HG03521 (cell line): ENCODE measurements around the gene TMPRSS3.

Experiments
- ATAC-seq: cut with Tn5 transposase; IDR thresholded peaks from one replicate; pipeline ENCODE4 v1.9.1; 2021; ENCODE audit warnings: mild to moderate bottlenecking, moderate library complexity; ENCODE audit not compliant: unreplicated experiment

Gene TMPRSS3

DNA sequence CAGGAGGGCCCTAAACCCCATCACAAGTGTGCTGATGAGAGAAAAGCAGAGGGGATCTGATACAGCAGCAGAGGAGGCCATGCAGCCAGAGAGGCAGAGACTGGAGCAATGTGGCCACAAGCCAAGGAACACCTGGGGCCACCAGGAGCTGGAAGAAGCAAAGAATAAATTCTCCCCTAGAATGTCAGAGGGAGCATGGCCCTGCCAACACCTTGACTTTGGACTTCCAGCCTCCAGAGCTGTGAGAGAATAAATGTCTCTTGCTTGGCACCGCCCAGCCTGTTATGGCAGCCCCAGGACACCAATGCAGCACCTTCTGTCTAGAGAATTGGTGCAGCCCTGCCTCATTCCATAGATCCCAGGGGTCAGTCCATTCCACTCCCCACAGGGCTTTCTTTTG lies 33.2 kb upstream of the TMPRSS3 start:
- no peak for ATAC-seq

DNA sequence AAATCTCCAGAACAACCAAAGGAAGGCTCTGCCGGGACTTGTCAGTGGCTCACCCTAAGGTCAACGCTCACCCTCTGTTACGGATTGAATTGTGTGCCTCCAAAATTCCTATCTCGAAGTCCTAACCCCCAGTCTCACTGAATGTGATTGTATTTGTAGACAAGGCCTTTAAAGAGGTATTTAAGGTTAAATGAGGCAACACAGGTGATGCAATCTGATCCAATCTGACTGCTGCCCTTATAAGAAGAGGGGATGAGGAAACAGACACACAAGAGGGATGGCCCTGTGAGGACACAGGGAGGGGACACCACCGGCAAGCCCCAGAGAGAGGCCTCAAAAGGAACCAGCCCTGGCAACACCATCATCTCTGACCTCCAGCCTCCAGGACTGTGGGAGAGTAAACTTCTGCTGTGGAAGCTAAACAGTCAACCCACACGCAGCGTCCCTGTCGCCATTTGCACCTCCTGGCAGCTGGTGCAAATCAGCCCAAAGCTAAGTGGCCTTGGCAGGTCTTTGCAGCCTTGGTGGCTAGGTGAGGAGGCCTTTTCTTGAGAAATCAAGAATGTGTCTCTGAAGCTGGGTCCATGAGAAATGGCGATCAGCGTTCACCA lies 32.1 kb upstream of the TMPRSS3 start:
- ATAC-seq = no peak

DNA sequence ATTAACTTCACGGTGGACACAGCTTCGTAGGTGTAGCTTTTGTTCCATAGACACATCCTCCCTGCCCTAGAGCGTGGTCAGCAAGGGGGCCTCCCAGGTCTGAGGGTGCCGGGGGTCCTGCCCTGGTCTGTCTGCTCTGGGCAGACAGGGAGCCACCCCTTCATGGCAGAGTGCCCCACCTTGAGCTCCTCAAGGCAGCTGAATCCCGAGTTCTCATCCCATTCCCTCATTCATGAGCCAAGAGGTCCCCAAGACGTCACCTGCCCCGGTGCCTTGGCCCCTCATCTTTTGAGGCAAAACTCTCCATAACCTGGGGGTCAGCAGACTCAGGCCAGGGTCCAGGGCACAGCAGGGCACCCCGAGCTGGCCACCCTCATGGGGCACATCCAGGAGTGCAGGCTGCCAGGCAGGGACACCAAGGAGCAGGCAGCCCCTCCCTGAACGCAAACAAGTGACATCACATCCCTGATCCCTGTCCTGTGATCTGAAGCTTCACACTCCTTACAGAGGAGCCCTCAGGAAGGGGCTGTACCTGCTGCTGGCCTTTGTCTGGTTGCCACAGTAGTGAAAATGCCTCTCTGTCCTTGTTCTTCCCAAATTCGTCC lies 31.1 kb upstream of the TMPRSS3 start:
- no peak for ATAC-seq

DNA sequence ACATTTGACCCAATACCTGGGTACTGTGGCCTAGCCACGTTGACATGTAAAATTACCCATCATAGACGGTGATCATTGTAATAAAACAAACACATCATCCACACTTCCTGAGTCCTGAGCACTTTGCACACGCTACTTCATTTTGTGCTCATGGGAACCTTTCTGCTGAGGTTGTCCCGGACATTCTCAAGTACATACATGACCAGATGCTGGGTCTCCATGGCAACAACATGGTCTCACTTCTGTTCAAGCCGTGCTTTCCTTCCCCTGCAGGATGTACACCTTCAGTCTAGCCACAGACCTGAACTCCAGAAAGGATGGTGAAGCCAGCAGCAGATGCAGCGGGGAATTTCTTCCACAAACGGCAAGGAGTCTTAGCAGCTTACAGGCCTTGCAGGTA lies 30.6 kb upstream of the TMPRSS3 start:
- ATAC-seq = no peak

DNA sequence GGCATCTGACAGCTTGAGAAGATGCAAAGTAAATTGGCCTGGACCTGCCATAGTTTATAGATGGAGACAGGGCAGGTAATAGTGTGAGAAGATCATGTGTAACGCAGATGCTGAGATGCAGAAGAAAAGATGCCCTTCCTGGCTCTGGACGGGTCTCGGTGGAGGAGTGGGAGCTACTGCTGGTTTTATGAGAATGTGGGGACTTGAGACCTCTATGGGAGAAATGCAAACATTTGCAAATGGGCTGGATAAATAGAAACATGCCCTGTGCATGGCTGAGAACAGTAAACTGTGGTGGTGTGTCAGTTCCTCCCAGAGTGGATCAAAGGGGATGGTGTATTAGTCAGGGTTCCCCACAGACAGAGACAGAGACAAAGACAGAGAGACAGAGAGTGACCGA lies 29.7 kb upstream of the TMPRSS3 start:
- no peak for ATAC-seq

DNA sequence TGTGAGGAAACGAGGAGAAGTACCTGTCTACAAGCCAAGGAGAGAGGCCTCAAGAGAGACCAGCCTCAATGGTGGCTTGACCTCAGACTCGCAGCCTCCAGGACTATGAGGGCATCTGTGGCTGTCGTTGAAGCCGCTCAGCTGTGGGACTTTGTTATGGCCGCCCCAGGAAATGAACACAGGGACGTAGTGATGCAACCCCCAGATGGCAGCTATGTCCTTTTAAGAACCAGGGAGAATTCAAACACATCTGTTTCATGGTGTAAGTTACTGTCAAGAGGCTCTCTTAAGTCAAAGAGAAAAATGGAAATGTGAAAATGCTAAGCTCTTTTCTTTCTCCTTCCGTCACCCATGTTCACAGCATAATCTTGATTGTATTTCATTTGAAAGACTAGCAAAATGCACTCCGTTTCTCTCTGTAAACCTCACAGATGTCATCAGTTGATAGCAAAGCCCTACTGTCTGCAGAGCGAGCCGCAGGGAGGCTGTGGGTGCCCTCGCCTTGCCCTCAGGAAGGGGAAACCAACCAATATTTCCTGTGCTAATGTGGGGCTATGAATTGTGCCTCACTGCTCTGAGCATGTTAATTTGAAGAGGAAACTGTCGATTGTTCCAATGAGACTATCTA lies 29.2 kb upstream of the TMPRSS3 start:
- no peak for ATAC-seq

DNA sequence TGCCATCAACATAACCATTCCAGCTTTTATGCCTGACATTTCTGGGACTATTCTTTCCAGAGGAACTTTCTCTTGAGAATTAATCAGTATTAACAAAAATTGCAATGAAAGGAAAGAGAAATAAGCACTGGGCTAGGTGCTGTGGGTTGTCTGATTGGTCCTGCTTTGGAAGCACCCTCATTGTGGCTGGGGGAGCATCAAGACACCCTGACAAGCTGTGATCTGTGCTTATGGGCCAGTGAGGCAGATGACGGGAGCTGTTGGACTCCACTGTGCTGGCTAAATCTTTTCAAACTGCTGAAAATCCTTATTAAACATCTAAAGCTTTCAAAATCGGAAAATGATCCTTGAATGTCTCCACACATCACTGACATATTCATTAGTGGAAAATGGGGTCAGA lies 27.8 kb upstream of the TMPRSS3 start:
- ATAC-seq = no peak

DNA sequence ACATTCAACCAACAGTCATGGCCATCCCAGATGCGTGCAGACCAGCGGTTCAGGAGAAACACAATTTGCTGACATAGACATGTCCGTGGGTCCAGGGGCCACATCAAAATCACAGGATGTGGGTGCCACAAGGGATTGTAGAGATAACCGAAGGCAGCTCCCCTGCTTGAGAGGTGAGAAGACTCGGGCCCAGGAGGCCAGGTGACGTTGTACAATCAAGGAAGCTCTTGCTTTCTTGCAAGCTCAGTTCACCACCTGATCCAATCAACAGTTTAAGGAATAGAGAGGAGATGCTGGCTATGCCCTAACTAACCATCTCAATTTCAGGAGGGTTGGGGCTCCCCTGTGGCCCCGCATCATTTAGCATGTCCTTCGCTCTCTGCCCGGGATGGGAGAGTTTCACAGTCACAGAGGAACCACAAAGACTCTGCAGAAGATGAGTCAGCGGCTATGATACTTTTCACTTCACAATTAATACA lies 27.4 kb upstream of the TMPRSS3 start:
- ATAC-seq = no peak

DNA sequence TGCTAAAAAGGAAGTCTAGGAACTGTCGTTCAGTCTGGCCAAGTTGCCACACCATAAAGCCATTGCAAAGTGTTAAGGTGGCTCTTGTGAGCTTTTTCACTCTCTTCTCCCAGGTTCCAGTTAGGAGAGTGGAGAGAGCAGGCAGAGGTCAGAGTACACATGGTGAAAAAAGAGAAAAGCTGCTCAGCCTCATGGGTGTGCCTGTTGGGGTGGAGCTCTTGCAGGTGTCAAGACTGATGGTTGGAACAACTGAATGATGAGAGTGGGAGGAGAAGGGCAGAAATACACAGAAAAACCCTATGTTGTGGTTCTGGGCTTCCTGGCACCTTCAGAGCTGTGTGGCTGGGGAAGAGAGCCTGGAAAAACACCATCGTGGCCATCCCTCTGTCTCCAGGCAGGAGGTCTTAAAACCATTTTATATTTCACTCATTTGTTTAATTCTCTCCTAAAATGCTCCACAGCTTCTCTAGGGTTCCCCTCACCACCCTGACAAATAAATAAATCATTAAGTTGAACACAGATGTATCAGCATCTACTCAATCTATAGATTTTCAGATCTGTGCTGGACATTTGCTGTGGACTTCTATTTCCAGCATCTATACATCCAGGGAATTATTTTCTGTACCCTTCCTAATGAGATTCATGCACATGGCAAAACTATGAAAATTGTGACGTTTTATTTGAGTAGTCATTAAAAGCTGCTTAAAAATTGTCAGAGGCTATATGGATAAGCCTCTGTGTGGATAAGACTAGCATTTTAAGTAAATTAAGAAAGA lies 25.4 kb upstream of the TMPRSS3 start:
- ATAC-seq = no peak

DNA sequence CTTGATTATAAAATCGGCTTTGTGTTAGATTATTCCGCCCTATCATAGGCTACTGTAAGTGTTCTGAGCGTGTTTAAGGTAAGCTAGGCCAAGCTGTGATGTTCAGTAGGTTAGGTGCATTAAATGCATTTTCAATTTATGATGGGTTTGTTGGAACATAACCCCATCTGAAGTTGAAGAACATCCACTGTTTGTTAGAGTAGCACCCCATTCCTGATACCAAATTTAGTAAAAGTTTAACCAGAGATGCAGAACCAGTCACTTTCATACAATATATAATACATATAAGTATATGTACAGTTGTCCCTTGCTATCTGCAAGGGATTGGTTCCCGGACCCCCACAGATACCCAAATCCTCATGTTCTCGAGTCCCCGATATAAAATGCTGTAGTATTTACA lies 24.0 kb upstream of the TMPRSS3 start:
- no peak for ATAC-seq

DNA sequence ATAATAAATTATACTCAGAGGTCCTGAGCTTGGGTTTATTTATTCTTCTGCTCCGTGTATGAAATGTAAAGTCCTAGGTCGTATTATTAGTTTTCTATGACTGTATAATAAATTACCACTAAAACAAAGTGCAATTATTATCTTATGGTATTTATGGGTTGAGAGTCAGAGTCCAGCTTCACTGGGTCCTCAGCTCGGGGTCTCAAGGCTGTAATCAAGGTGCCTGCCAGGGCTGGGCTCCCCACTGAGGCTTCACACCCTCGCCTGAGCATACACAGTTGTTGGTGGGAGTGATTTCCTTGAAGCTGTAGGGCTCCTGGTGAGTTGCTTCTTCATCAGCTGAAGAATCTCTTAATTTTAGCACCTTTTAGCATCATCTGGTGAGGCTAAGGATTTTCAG lies 23.0 kb upstream of the TMPRSS3 start:
- no peak for ATAC-seq

DNA sequence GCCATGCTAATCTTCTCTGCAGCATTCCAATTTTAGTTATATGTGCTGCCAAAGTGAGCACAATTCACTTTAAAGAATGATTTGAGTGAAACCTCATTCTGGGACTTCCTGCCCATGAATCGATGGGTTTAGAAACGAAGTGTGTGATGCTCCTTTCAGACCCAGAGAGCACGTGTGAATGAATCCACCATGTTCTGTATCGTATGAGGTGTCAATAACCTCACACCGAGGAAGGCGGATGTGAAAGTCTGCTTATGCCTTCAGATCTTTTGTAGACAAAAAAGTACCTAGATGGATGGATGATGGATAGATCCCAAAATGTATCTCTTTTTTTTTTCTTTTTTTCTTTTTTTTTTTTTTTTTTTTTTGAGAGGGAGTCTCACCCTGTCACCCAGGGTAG lies 21.7 kb upstream of the TMPRSS3 start:
- ATAC-seq = no peak

DNA sequence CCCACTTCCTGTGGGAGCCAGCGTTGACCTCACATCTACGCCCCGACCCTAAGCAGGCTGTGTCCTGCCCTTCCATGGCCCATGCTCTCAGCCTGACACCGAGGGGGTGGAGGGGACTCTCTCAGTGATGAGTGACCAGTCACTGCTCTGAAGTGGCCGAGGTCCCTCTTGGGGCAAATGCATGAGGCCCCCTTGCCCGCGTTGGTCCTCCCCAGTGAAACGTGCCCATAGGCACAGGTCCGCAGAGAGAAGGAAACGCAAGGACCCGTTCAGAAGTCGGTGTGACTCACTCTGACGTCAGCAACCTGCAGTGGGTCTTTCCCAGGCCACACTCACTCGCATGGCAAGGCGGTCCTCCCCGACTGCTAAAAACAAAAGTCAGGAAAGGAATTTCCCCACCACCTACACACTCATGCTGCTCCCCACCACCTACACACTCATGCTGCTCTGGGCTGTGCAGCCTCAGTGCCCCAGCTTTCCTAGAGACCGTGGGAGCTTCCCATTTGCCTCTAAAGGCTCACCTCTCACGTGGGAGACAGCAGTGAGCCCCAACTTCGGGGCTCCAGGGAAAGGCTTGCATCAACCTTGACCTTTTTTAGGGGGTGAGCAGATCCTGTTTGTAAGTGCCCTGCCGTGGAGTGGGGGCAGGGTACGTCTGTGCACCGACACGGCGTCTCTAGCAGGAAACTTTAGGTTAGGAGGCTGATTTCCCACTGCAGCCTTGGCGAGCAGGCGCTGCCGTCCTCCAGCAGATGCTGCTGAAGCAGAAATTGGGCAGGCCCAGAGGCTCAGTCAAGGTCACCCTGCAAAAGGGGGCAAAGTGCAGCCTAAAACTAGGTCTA lies 19.3 kb upstream of the TMPRSS3 start:
- peak; percentile 65 for ATAC-seq

DNA sequence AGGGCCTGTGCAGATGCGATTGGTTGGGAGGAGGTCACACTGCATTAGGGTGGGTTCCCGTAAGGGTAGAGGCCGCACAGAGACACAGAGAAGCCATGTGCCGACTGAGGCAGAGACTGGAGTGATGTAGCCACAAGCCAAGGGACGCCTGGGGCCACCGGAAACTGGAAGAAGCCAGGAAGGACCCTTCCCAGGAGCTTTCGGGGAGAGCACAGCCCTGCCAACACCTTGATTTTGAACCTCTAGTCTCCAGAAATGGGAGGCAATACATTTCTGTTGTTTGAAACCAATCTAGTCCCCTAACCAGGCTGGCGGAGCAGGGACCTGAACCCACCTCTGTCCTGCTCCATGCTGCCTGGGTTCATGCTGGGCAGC lies 18.7 kb upstream of the TMPRSS3 start:
- no peak for ATAC-seq

DNA sequence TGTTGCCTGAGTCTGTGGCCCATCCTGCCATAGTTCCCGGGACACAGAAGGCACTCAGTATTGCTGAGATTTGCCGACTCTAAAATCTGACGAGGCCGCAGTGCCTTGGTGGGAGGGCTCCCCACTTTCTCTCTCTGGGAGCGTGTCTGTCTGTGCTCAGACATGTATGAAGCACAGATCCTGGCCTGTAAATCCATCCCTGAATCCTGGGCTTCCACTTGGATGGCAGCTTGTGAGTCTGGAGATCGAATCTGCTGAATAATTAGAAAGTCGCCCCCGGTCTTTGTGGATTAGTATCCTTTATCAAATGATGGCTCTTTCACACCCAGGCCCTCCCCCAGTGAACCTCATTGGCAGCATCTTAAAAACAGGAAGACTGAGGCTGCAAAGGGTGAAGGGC lies 18.2 kb upstream of the TMPRSS3 start:
- no peak for ATAC-seq

DNA sequence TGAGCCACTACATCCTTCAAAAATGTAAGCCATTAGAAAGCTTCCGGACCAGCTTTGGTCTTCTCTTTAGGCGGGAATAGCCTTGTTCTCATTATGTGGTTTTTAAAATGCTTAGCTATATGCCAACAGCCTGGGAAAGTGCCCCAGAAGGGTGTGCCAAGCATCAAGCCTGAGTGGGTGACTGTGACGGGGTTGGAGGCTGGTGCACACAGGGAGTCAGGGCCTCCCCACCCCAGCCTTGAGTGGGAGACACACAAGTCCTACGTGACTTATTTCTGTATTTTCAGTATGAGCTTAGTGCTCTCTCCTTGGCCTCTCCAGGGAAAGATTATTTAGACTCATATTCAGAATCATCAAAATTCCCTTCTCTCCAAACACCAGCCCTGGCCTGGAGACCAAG lies 17.6 kb upstream of the TMPRSS3 start:
- ATAC-seq = no peak

DNA sequence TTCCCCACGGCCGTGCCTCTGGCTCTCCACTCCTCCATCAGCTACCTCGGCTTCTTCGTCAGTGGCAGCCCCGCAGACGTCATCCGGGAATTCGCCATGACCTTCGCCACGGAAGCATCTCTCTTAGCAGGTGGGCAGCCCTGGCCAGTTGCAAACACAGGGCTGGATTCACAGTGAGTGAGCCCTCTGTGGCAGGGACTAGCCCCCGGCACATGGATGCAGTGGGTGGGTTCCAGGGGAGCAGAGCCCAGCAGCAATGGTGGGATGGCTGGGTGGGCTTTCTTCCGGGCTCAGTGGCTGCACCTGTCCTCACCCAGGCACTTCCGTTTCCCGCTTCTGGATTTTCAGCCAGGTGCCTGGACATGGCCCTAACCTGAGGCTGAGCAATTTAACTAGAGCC lies 17.2 kb upstream of the TMPRSS3 start:
- ATAC-seq = no peak

DNA sequence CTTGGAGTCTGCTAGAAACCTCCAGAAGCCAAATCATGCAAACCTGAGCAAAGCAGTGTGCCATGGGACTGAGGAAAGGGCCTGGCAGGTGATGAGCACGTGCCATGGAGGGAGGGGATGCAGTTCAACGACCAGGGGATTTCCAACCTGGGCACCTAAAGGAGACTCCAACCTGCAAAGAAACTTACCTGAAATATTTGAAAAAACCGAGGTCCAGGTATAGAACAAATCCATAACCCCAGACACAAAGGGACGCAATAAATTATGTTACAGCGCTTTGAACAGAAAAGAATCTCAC lies 16.7 kb upstream of the TMPRSS3 start:
- no peak for ATAC-seq

DNA sequence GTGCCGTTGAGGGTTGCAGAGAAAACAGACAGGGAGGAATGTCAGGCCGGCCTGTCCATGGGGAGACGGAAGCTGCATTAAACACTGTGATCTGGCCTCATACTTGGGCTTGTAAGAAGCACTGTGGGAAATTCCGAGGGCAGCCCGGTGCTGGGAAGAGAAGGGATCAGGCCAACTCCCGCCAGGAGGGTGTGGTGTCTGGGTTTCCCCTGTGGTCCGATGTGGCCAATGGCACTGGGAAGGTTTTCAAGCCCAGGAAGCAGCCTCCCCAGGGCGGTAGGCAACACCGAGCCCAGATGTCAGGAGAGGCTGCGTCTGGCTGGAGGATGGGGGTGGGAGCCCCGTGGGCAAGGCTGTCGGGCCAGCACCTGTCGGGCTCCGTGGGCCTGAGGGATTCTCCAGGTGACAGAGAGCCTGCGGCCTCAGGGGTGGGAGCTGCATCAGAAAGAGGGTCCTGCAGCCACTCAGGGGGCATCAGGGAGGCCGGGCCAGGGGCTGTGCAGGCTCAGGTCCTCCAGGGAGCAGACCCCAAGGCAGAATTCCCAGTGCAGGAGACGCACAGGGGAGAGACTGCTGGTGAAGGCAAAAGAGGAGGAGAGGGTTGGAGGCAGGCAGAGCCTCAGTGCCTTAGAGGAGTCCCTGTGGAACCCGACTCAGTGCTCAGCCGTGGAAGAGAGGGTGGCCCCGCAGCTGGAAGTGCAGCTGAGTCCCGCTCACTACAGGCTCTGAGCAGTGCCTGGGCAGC lies 16.2 kb upstream of the TMPRSS3 start:
- ATAC-seq = no peak

DNA sequence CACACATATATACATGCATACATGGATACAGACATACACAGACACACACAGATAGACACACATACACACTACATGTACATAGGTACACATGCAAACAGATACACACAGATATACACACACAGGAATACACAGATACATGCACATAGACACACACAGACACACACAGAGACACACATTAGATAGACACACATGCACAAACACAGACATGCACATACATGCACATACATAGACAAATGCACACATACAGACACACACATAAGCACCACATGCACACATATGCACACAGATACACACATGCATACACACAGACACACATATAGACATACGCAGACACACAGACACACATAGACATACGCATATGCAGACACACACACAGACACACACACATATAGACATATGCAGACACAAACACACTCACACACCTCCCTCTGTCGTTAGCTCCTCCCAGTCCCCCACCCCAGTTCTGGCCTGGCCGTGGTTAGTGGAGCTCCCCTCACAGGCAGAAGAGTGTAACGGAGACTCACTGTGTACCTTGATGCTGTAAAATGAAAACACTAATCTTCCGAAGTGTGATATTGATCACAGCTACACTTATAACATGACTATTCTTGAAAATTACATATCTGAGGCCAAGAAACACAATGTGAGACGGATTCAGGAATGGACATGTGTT lies 15.5 kb upstream of the TMPRSS3 start:
- ATAC-seq = no peak
